Stimulated activated CD4-positive, alpha-beta T cell treated with anti-CD3 and anti-CD28 coated beads, Interleukin-4, amount 100 ng/mL, for 1 hour (primary cell): ENCODE results near the gene ZNF70.

Source experiments
- DNase-seq: peaks from one replicate; pipeline ENCODE4 v3.0.0-alpha.2; 2020

Gene ZNF70

GRCh38 chr22:23690713-23691112 is 60.2 kb downstream of the ZNF70 start, which contains the start of gene RGL4:
Gene RGL4, plus strand, starts transcription at chr22:23691013. Its CDS starts 1,018 bp downstream, at chr22:23692031.
- no peak for DNase-seq

DNA sequence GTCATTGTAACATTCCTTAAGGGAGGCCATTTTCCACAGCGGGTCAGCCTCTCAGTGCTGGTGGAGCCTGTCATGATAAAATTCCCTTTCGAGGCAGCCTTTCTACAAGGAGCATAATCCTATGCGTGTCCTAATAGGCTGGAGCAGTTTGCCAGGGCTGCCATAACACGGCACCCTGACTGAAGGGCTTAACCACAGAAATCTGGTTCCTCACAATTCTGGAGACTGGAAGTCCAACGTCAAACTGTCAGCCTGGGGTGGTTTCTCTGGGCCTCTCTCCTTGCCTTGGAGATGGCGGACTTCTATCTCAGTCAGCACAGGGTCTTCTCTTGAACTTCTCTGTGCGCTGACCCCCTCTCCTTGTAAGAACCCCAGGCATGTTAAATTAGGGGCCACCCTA is 61.5 kb downstream of the ZNF70 start:
- DNase-seq = no peak
